ENCODE measurements around the gene PTPRD. TPM values are rescaled to one million over a fixed set of nuclear protein-coding genes. Genes with fewer than 3 reads are reported as not detected.

PTPRD gene
- total RNA-seq, 1 experiment from 2014 or later = 32.5 TPM

- Histone ChIP-seq H2AK5ac (ENCODE audit: insufficient read length, low read length) (no peak overlapping the region), H3K9me3 (ENCODE audit: control insufficient read depth, low read depth, low read length) (no peaks in the 10 kb centered on the region), H3K56ac (ENCODE audit: insufficient read length, low read depth, low read length) (no peak overlapping the region), H3K23me2 (ENCODE audit: insufficient read length, low read depth, low read length, poor library complexity, severe bottlenecking) (no peaks in the 10 kb centered on the region), H4K5ac (ENCODE audit: insufficient read length, low read depth, low read length) (no peak overlapping the region), H4K91ac (ENCODE audit: insufficient read length, low read depth, low read length) (no peak overlapping the region), H4K20me1 (ENCODE audit: control insufficient read depth, insufficient read depth, insufficient read length) (no peaks in the 10 kb centered on the region), H4K8ac (replicated peaks; ENCODE audit: insufficient read length, low read depth, low read length) (no peak overlapping the region), H3K4me1 (ENCODE audit: insufficient read depth, low read length) (no peaks in the 10 kb centered on the region), H3K23ac (ENCODE audit: insufficient read length, low read depth, low read length) (no peak overlapping the region), H3K4me2 (ENCODE audit: insufficient read depth, insufficient read length, low read length) (no peak overlapping the region), H3K27me3 (ENCODE audit: insufficient read depth, low read length) (no peaks in the 10 kb centered on the region), H2BK15ac (ENCODE audit: low read depth, low read length) (no peak overlapping the region), H3K27ac (ENCODE audit: insufficient read length, low read depth, low read length) (no peak overlapping the region), H2BK20ac (ENCODE audit: low read depth, low read length, poor library complexity, severe bottlenecking) (no peak overlapping the region), H2BK5ac (ENCODE audit: insufficient read length, low read length) (no peak overlapping the region), H3K18ac (ENCODE audit: insufficient read length, low read depth, low read length) (no peak overlapping the region), H3K79me1 (ENCODE audit: insufficient read depth, low read depth, low read length, poor library complexity, severe bottlenecking) (no peaks in the 10 kb centered on the region), H2AFZ (ENCODE audit: low read length) (no peak overlapping the region), H3K79me2 (ENCODE audit: insufficient read depth, low read length) (no peaks in the 10 kb centered on the region), H3K4ac (ENCODE audit: low read depth, low read length) (no peak overlapping the region), H3T11ph (ENCODE audit: low read length) (no peak overlapping the region), H2BK120ac (ENCODE audit: low read depth, low read length, poor library complexity, severe bottlenecking) (no peak overlapping the region), H3K14ac (ENCODE audit: insufficient read depth, low read length) (no peak overlapping the region), H3K9ac (ENCODE audit: extremely low read depth, insufficient read length, low read length) (no peak overlapping the region), H2BK12ac (ENCODE audit: insufficient read length, low read depth, low read length) (no peak overlapping the region)
- H3K27me3 Mint-ChIP-seq (ENCODE audit: low read depth) = no peaks in the 10 kb centered on the region
- 0 out of 7 replicates have a peak, but pooled peaks cover 0 to under 1% (median 0%) of the 10 kb centered on the region in 3 experiments for H3K36me3 Mint-ChIP-seq (ENCODE audit: insufficient read depth in 1 of 3, low read depth in 3 of 3)
- DNase-seq = no peak
- H3K27ac Mint-ChIP-seq = no peak overlapping the region
- H3K9me3 Mint-ChIP-seq = no peaks in the 10 kb centered on the region; a peak in 1 of 5 replicates
- no CpG with 5 or more reads among the region's 2 CpGs for WGBS (ENCODE audit: extremely low coverage, insufficient read length, low lambda C conversion rate)
- H3K4me1 Mint-ChIP-seq = peaks cover 3 to 8% of the 10 kb centered on the region in 2 experiments; a peak in 2 of 4 replicates
- H3K4me3 Mint-ChIP-seq = no peak overlapping the region
- no peak for TF ChIP-seq CTCF (conservative IDR thresholded peaks at IDR 0.05)
Observed at GRCh38 chr9:8282535-8282934, 2330.3 kb downstream of the PTPRD start.

All from H9 (cell line).